ENCODE measurements around the gene SMAD9.

Gene SMAD9

GRCh38 chr13:36862722-36863121 is 57.3 kb downstream of the SMAD9 start:
- DNase-seq (ENCODE audit: low spot score), result no peak

- DNase-seq (ENCODE audit: low spot score), result no peak
Observed at GRCh38 chr13:36862002-36862685, 57.9 kb downstream of the SMAD9 start.

GRCh38 chr13:36859259-36859658 is 60.8 kb downstream of the SMAD9 start:
- no peak for DNase-seq (ENCODE audit: low spot score)

GRCh38 chr13:36858290-36858689 is 61.7 kb downstream of the SMAD9 start:
- peak; percentile 34 for DNase-seq (ENCODE audit: low spot score)

- DNase-seq (ENCODE audit: low spot score), result no peak
Observed at GRCh38 chr13:36857253-36857652, 62.8 kb downstream of the SMAD9 start.

GRCh38 chr13:36850790-36851438 is 69.1 kb downstream of the SMAD9 start:
- DNase-seq (ENCODE audit: low spot score), result peak; percentile 5

- DNase-seq (ENCODE audit: low spot score), result peak; percentile 19
Observed at GRCh38 chr13:36848199-36848982, 71.6 kb downstream of the SMAD9 start.

- DNase-seq (ENCODE audit: low spot score), result no peak
Observed at GRCh38 chr13:36847606-36848005, 72.4 kb downstream of the SMAD9 start.

GRCh38 chr13:36841391-36841790 is 78.6 kb downstream of the SMAD9 start:
- no peak for DNase-seq (ENCODE audit: low spot score)

- DNase-seq (ENCODE audit: low spot score), result no peak
Observed at GRCh38 chr13:36840718-36841250, 79.3 kb downstream of the SMAD9 start.

- DNase-seq (ENCODE audit: low spot score), result no peak
Observed at GRCh38 chr13:36839981-36840380, 80.1 kb downstream of the SMAD9 start.

- DNase-seq (ENCODE audit: low spot score), result no peak
Observed at GRCh38 chr13:36839281-36839680, 80.8 kb downstream of the SMAD9 start.

- no peak for DNase-seq (ENCODE audit: low spot score)
Observed at GRCh38 chr13:36837354-36838092, 82.5 kb downstream of the SMAD9 start.

- DNase-seq (ENCODE audit: low spot score), result peak; percentile 7
Observed at GRCh38 chr13:36834299-36834698, 85.7 kb downstream of the SMAD9 start.

GRCh38 chr13:36831291-36831690 is 88.7 kb downstream of the SMAD9 start:
- no peak for DNase-seq (ENCODE audit: low spot score)

- no peak for DNase-seq (ENCODE audit: low spot score)
Observed at GRCh38 chr13:36829753-36830152, 90.3 kb downstream of the SMAD9 start.

- peak; percentile 17 for DNase-seq (ENCODE audit: low spot score)
Observed at GRCh38 chr13:36822785-36823184, 97.3 kb downstream of the SMAD9 start.

- peak; percentile 43 for DNase-seq (ENCODE audit: low spot score)
Observed at GRCh38 chr13:36820222-36820621, 99.8 kb downstream of the SMAD9 start.

GRCh38 chr13:36819739-36820090 is 100.3 kb downstream of the SMAD9 start:
- peak; percentile 38 for DNase-seq (ENCODE audit: low spot score)

GRCh38 chr13:36818804-36819738 is 101.0 kb downstream of the SMAD9 start, which contains the start of gene RFXAP:
RFXAP (plus strand) TSS chr13:36819222; CDS start chr13:36819358, 136 bp downstream.
- peak; percentile 91 for DNase-seq (ENCODE audit: low spot score)
